ENCODE results near the gene RAD23A. TPM values are rescaled to one million over a fixed set of nuclear protein-coding genes. Genes with fewer than 3 reads are reported as not detected.
A peak's percentile ranks its signal among the peaks of the same experiment; 100 is the strongest.

RAD23A gene
- total RNA-seq, 1 donor from 2014 or later: 112 TPM

DNA sequence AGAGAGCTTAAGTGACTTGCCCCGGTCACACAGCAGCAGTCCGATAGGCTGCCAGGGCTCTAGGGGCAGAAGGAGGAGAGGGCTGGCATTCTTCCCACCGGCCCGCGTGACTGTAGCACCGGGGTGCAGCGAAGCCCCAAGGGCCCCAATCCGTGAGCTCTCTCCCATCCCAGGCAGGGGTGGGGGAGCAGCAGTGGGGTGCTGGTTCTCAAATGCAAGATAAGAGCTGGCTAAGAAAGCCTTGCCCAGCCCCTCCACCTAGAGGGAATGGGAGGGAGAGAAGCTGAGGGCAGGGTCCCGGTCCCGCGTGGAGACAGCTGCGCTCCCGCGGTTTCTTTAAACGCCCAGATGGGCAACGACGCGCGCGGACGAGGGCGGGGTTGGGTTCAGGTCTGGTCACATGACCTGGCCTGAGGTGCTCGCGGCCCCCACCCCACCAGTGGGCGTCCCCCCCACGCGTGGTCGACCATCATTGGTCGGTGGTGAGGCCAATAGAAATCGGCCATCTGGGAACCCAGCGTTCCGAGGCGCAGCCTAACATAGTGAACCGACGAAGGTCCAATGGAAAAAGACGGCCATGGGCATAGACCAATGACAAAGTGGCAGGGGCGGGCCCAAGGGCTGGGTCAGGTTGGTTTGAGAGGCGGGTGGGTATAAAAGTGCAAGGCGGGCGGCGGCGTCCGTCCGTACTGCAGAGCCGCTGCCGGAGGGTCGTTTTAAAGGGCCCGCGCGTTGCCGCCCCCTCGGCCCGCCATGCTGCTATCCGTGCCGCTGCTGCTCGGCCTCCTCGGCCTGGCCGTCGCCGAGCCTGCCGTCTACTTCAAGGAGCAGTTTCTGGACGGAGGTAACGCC is 7.5 kb upstream of the RAD23A start, which contains the start of gene CALR:
CALR (plus strand) TSS at position 683 of the 852 bp plus-strand sequence; CDS start at position 754, 71 bp downstream.
- H3K4me1 Mint-ChIP-seq: peaks cover 61% of the 10 kb centered on the region
- DNase-seq (peak; percentile 96), ATAC-seq (ENCODE audit: low read depth) (peak; percentile 85)
- CTCF ChIA-PET: interaction anchor here (0.9 to 1.5 kb wide), 4 partner anchors 27 to 178 kb away, joined by 4 to 5 read pairs (median 4); partner anchors contain the start of gene GCDH
- POLR2A ChIA-PET: interaction anchor here (0.6 to 3.3 kb wide), 23 partner anchors 8 to 242 kb away, joined by 3 to 37 read pairs (median 4); partner anchors contain the start of genes DNASE2, FBXW9, GADD45GIP1 and GCDH
- no peaks in the 10 kb centered on the region for H3K27me3 Mint-ChIP-seq
- intact Hi-C loops (cut with micrococcal nuclease): loop anchor here (1.0 to 5.0 kb wide), 7 partner anchors 19 to 216 kb away; partner anchors contain the start of genes GADD45GIP1, GCDH, IER2 and STX10
- H3K36me3 Mint-ChIP-seq (ENCODE audit: low read depth): peaks cover 53% of the 10 kb centered on the region
- TF ChIP-seq, protein P1, sequence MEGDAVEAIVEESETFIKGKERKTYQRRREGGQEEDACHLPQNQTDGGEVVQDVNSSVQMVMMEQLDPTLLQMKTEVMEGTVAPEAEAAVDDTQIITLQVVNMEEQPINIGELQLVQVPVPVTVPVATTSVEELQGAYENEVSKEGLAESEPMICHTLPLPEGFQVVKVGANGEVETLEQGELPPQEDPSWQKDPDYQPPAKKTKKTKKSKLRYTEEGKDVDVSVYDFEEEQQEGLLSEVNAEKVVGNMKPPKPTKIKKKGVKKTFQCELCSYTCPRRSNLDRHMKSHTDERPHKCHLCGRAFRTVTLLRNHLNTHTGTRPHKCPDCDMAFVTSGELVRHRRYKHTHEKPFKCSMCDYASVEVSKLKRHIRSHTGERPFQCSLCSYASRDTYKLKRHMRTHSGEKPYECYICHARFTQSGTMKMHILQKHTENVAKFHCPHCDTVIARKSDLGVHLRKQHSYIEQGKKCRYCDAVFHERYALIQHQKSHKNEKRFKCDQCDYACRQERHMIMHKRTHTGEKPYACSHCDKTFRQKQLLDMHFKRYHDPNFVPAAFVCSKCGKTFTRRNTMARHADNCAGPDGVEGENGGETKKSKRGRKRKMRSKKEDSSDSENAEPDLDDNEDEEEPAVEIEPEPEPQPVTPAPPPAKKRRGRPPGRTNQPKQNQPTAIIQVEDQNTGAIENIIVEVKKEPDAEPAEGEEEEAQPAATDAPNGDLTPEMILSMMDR (IDR thresholded peaks at IDR 0.05): no peak
- no peaks in the 10 kb centered on the region for H3K9me3 Mint-ChIP-seq
- peak within 1 kb of the TSS; percentile 95 for H3K27ac Mint-ChIP-seq
- peak within 1 kb of the TSS; percentile 99 for H3K4me3 Mint-ChIP-seq

DNA sequence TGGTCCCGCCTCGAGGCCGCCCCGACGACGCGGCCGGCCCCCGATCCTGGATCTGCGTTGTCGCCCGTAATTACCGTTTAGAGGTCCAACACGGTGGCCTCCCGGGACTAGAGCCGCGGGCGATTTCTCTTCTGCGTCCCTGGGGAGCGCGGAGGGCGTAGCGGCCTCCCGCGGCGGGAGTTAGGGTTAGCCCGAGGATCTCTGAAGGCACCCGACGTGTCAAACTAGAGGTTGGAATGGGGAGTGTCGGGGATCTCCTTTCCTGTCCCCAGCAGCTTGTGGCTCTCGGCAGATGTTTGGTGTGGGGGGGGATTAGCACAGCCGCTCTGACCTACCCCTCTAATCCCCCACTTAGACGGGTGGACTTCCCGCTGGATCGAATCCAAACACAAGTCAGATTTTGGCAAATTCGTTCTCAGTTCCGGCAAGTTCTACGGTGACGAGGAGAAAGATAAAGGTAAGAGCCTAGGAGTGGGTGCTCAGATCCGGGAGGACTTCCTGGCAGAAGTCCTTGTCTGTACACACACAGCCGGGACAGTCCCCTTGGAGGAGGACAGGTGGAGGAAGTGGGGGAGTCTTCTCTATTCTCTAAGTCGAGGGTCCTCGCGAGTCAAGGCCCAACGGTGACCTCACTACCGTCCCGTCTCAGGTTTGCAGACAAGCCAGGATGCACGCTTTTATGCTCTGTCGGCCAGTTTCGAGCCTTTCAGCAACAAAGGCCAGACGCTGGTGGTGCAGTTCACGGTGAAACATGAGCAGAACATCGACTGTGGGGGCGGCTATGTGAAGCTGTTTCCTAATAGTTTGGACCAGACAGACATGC is 6.7 kb upstream of the RAD23A start:
- Mint-ChIP-seq H3K27me3 (no peaks in the 10 kb centered on the region), H3K4me1 (peaks cover 60% of the 10 kb centered on the region), H3K27ac (peak overlapping the region; percentile 95), H3K4me3 (peak overlapping the region; percentile 99), H3K9me3 (no peaks in the 10 kb centered on the region), H3K36me3 (ENCODE audit: low read depth) (peaks cover 57% of the 10 kb centered on the region)
- TF ChIP-seq, protein P1 (IDR thresholded peaks at IDR 0.05): no peak
- POLR2A ChIA-PET: interaction anchor here (0.7 to 3.3 kb wide), 13 partner anchors 8 to 1903 kb away, joined by 3 to 37 read pairs (median 4); partner anchors contain the start of genes DNASE2, FBXW9 and GADD45GIP1
- intact Hi-C loops (cut with micrococcal nuclease): loop anchor here (1.0 to 5.0 kb wide), 7 partner anchors 18 to 217 kb away; partner anchors contain the start of genes GADD45GIP1, GCDH, IER2 and STX10
- ATAC-seq (ENCODE audit: low read depth): peak; percentile 3
- DNase-seq: no peak
- CTCF ChIA-PET: interaction anchor here (0.8 to 1.5 kb wide), 3 partner anchors 26 to 179 kb away, joined by 4 to 5 read pairs (median 4); no protein-coding TSS in a partner anchor

DNA sequence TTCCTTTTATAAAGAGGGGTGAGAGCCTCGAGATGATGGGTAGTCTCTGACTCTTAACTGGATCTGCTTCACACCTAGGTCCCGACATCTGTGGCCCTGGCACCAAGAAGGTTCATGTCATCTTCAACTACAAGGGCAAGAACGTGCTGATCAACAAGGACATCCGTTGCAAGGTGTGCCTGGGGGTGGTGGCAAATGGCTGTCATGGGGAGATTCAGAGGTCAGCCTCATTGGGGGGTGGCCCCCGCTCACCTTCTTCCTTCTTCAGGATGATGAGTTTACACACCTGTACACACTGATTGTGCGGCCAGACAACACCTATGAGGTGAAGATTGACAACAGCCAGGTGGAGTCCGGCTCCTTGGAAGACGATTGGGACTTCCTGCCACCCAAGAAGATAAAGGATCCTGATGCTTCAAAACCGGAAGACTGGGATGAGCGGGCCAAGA is 5.7 kb upstream of the RAD23A start:
- intact Hi-C loops (cut with micrococcal nuclease): loop anchor here (2.0 to 5.0 kb wide), 4 partner anchors 17 to 218 kb away; partner anchors contain the start of genes GADD45GIP1, IER2, STX10 and TNPO2
- peaks cover 67% of the 10 kb centered on the region for H3K4me1 Mint-ChIP-seq
- no peaks in the 10 kb centered on the region for H3K9me3 Mint-ChIP-seq
- H3K36me3 Mint-ChIP-seq (ENCODE audit: low read depth): peaks cover 66% of the 10 kb centered on the region
- ATAC-seq (ENCODE audit: low read depth) (no peak), DNase-seq (no peak)
- POLR2A ChIA-PET: interaction anchor here (0.7 to 3.3 kb wide), 9 partner anchors 9 to 1904 kb away, joined by 3 to 37 read pairs (median 4); partner anchors contain the start of genes DNASE2 and GADD45GIP1
- TF ChIP-seq, protein P1 (IDR thresholded peaks at IDR 0.05): no peak
- no peaks in the 10 kb centered on the region for H3K27me3 Mint-ChIP-seq
- H3K27ac Mint-ChIP-seq: peak overlapping the region; percentile 95
- CTCF ChIA-PET: interaction anchor here (0.8 kb wide), 1 partner anchor 26 kb away, joined by 4 read pairs; no protein-coding TSS in a partner anchor
- peak overlapping the region; percentile 99 for H3K4me3 Mint-ChIP-seq

DNA sequence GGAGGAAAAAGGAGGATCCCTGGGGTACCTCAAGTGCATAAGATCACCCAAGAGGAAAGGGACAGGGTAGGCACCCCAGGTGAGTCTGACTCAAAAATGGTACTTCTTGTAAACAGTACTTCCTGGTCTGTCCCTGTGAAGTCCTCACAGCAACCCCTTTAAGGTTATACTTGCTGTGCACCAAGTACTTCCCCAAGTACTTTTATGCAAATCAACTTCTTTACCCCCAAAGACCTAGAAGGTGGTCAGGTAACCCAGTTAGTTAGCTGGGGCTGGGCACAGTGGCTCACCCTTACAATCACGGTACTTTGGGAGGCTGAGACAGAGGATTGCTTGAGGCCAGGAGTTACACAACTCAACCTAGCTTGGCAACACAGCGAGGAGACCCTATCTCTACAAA is 4.8 kb upstream of the RAD23A start:
- ChIA-PET POLR2A (interaction anchor here (0.5 to 1.8 kb wide), 7 partner anchors 27 to 1141 kb away, joined by 3 to 10 read pairs (median 4); partner anchors contain the start of gene GCDH), CTCF (interaction anchor here (0.8 kb wide), 1 partner anchor 427 kb away, joined by 5 read pairs; no protein-coding TSS in a partner anchor)
- DNase-seq (no peak), ATAC-seq (ENCODE audit: low read depth) (no peak)
- peaks cover 74% of the 10 kb centered on the region for H3K36me3 Mint-ChIP-seq (ENCODE audit: low read depth)
- H3K27me3 Mint-ChIP-seq: no peaks in the 10 kb centered on the region
- H3K4me3 Mint-ChIP-seq: peak overlapping the region; percentile 99
- H3K9me3 Mint-ChIP-seq: no peaks in the 10 kb centered on the region
- TF ChIP-seq, protein P1 (IDR thresholded peaks at IDR 0.05): no peak
- peak overlapping the region; percentile 50 for H3K27ac Mint-ChIP-seq
- peaks cover 75% of the 10 kb centered on the region for H3K4me1 Mint-ChIP-seq
- intact Hi-C loops (cut with micrococcal nuclease): no loop called here
